Vagina (tissue), 2 donors: Measurements from ENCODE around the gene DPPA2.

Source experiments
- POLR2AphosphoS5 ChIP-seq, 2 donors: sonication (generic); formaldehyde crosslinking; IDR thresholded peaks; one replicate each; pipeline ENCODE4 v1.9.0; 2017; ENCODE audit warnings: antibody characterized with exemption in 2 of 2, mild to moderate bottlenecking in 2 of 2, low read depth in 1 of 2; ENCODE audit not compliant: insufficient read depth in 1 of 2
- TF ChIP-seq, protein P1 (sequence below), 3 experiments: fragments of 450-650 bp in 2 of 3; fragments of 200-600 bp in 1 of 3; sonication (generic) in 1 of 3; IDR thresholded peaks; one replicate each; pipeline ENCODE4 v1.5.1; 2017 to 2019; ENCODE audit warnings: antibody characterized with exemption in 3 of 3, mild to moderate bottlenecking in 2 of 3, moderate library complexity in 2 of 3

- TF ChIP-seq, protein P1, sequence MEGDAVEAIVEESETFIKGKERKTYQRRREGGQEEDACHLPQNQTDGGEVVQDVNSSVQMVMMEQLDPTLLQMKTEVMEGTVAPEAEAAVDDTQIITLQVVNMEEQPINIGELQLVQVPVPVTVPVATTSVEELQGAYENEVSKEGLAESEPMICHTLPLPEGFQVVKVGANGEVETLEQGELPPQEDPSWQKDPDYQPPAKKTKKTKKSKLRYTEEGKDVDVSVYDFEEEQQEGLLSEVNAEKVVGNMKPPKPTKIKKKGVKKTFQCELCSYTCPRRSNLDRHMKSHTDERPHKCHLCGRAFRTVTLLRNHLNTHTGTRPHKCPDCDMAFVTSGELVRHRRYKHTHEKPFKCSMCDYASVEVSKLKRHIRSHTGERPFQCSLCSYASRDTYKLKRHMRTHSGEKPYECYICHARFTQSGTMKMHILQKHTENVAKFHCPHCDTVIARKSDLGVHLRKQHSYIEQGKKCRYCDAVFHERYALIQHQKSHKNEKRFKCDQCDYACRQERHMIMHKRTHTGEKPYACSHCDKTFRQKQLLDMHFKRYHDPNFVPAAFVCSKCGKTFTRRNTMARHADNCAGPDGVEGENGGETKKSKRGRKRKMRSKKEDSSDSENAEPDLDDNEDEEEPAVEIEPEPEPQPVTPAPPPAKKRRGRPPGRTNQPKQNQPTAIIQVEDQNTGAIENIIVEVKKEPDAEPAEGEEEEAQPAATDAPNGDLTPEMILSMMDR (IDR thresholded peaks at IDR 0.05) = no peak
- no peak for TF ChIP-seq POLR2AphosphoS5 (IDR thresholded peaks at IDR 0.05; ENCODE audit: insufficient read depth in 1 of 2, low read depth in 1 of 2)
Observed at GRCh38 chr3:109353057-109353456, 36.7 kb upstream of the DPPA2 start.
